HEK293T (cell line): ENCODE measurements around the gene MLLT3.

Experiments used
- CTCF ChIA-PET: fragments of 350-600 bp; formaldehyde crosslinking; extraction: SDS; loops from one replicate; lab custom pipeline; 2021; ENCODE audit warnings: antibody characterized with exemption, inconsistent platforms; lab: Yijun Ruan, JAX
- POLR2A ChIA-PET: fragments of 350-600 bp; formaldehyde crosslinking; extraction: SDS; loops from one replicate; lab custom pipeline; 2020; ENCODE audit warnings: antibody characterized with exemption, inconsistent platforms; lab: Yijun Ruan, JAX
- DNase-seq: peaks from one replicate; pipeline ENCODE4 v3.0.0; 2012; ENCODE audit warnings: mixed read lengths; ENCODE audit errors: extremely low spot score
- ARNT ChIP-seq: fragments of 450-650 bp; IDR thresholded peaks from 2 replicates; pipeline ENCODE4 v1.6.1; 2017; ENCODE audit warnings: mild to moderate bottlenecking
- BHLHE40 ChIP-seq: fragments of 450-650 bp; IDR thresholded peaks from 2 replicates; pipeline ENCODE4 v1.6.1; 2016; ENCODE audit warnings: mild to moderate bottlenecking, moderate library complexity, borderline replicate concordance
- CTBP1 ChIP-seq: fragments of 450-650 bp; IDR thresholded peaks from 2 replicates; pipeline ENCODE4 v1.6.1; 2016; ENCODE audit warnings: borderline replicate concordance
- ELF4 ChIP-seq: fragments of 450-650 bp; IDR thresholded peaks from 2 replicates; pipeline ENCODE4 v1.6.1; 2017; ENCODE audit warnings: antibody characterized with exemption
- FOXA1 ChIP-seq: fragments of 450-650 bp; IDR thresholded peaks from 2 replicates; pipeline ENCODE4 v1.6.1; 2016; ENCODE audit warnings: mild to moderate bottlenecking
- FOXK2 ChIP-seq: fragments of 450-650 bp; IDR thresholded peaks from 2 replicates; pipeline ENCODE4 v1.6.1; 2016; ENCODE audit warnings: mild to moderate bottlenecking
- FOXM1 ChIP-seq: fragments of 450-650 bp; IDR thresholded peaks from 2 replicates; pipeline ENCODE4 v1.6.1; 2017; ENCODE audit warnings: mild to moderate bottlenecking, borderline replicate concordance
- HDGF ChIP-seq: fragments of 450-650 bp; IDR thresholded peaks from 2 replicates; pipeline ENCODE4 v1.6.1; 2017; ENCODE audit warnings: antibody characterized with exemption, borderline replicate concordance
- L3MBTL2 ChIP-seq: fragments of 450-650 bp; conservative IDR thresholded peaks from 2 replicates; pipeline ENCODE4 v1.6.1; 2016; ENCODE audit warnings: mild to moderate bottlenecking
- LEF1 ChIP-seq: fragments of 450-650 bp; IDR thresholded peaks from 2 replicates; pipeline ENCODE4 v1.6.1; 2017; ENCODE audit warnings: mild to moderate bottlenecking, borderline replicate concordance
- NFRKB ChIP-seq: fragments of 450-650 bp; IDR thresholded peaks from 2 replicates; pipeline ENCODE4 v1.6.1; 2016; ENCODE audit warnings: mild to moderate bottlenecking, moderate library complexity
- SP1 ChIP-seq: fragments of 450-650 bp; IDR thresholded peaks from 2 replicates; pipeline ENCODE4 v1.6.1; 2017
- SUZ12 ChIP-seq: fragments of 450-650 bp; IDR thresholded peaks from 2 replicates; pipeline ENCODE4 v1.6.1; 2016; ENCODE audit warnings: mild to moderate bottlenecking
- TARDBP ChIP-seq: fragments of 450-650 bp; IDR thresholded peaks from 2 replicates; pipeline ENCODE4 v1.6.1; 2016
- ZNF384 ChIP-seq: fragments of 450-650 bp; IDR thresholded peaks from 2 replicates; pipeline ENCODE4 v1.6.1; 2016
- TF ChIP-seq, protein P1 (sequence below): fragments of 450-650 bp; IDR thresholded peaks from 2 replicates; pipeline ENCODE4 v1.6.1; 2016

Gene MLLT3

DNA sequence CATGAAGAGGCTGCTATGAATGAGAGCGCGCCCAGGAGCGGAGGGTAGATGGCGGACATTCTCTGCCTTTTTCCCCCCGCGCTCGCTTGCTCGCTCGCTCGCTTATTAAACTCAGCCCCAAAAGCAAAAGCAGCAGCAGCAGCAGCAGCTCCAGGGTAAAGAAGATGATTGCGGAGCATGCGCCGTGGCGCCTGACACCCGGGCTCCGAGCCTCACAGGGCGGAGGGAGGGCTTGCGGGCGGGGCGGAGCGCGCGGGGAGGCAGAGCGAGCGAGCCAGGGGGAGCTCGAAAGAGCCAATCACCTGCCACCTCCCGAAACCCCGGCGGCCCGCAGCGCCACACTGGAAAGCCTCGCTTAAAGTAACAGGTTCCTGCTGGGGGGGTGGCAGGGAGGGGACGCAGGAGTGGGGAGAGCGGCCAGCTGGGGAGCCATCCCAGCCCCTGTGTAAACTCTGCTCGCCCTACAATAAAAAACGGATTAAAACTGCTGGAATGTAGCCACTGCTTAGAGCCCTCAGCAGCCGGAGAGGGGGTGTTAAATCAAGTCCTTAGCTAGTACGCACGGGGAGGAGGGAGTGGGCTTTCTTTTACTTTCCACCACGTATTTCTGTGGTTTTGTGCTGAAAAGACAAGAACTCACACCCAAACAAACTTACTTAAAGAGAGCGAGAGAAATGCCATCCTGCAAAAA is at the start of gene MLLT3:
TSS of gene MLLT3 (minus strand) at position 170 of the 691 bp plus-strand sequence.
- DNase-seq, result peak; percentile 96
- ChIA-PET POLR2A (interaction anchor here (0.8 to 1.8 kb wide), 8 partner anchors 11 to 265 kb away, joined by 3 to 12 read pairs (median 4); partner anchors contain the start of gene FOCAD), CTCF (interaction anchor here (0.9 to 1.6 kb wide), 3 partner anchors 11 to 216 kb away, joined by 3 to 5 read pairs (median 4); no protein-coding TSS in a partner anchor)
- TF ChIP-seq HDGF, result no peak
- TF ChIP-seq, protein P1, sequence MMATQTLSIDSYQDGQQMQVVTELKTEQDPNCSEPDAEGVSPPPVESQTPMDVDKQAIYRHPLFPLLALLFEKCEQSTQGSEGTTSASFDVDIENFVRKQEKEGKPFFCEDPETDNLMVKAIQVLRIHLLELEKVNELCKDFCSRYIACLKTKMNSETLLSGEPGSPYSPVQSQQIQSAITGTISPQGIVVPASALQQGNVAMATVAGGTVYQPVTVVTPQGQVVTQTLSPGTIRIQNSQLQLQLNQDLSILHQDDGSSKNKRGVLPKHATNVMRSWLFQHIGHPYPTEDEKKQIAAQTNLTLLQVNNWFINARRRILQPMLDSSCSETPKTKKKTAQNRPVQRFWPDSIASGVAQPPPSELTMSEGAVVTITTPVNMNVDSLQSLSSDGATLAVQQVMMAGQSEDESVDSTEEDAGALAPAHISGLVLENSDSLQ, result peak; percentile 44
- no peak for TF ChIP-seq NFRKB

DNA sequence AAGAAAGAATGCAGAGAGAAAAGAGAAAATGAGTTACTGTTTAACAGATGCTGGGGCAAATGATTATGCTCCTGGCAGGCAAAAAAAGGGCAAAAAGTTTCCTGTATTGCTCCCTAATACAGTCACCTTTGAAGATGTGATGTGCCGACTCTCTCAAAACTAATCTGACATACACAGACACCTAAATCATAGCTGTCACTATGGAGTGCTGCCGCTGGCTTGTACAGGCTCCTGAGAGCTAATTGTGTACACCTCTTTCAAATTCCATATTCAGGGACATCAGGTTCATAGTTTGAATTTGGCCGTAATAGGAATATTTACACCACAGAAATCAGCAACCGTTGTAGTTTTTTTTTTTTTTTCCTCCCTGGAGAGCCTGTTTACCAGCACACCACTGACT is 49.3 kb upstream of the MLLT3 start:
- CTCF ChIA-PET, result interaction anchor here (0.7 kb wide), 1 partner anchor 17 kb away, joined by 5 read pairs; no protein-coding TSS in a partner anchor

DNA sequence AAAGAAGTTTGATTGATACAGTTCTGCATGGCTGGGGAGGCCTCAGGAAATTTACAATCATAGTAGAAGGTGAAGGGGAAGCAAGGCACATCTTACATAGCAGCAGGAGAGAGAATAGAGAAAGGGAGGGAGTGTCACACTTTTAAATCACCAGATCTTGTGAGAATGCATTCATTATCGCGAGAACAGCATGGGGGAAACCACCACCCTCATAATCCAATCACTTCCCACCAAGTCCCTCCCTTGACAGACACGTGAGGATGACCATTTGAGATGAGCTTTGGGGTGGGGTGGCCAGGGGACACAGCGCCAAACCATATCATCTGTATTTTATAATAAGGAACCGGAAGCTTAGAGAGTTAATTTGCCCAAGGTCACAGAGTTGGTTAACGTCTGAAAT is 48.1 kb upstream of the MLLT3 start:
- ChIA-PET CTCF (no interaction called here), POLR2A (no interaction called here)
- no peak for TF ChIP-seq SUZ12
- DNase-seq, result no peak

More for the DNA sequence above, 49.3 kb upstream of the MLLT3 start:
- POLR2A ChIA-PET, result interaction anchor here (1.6 kb wide), 1 partner anchor 13 kb away, joined by 5 read pairs; the partner anchor contains the start of gene FOCAD
- no peak for TF ChIP-seq L3MBTL2
- TF ChIP-seq BHLHE40, result no peak
- no peak for TF ChIP-seq FOXK2
- TF ChIP-seq, protein P1, result peak; percentile 57
- no peak for TF ChIP-seq FOXA1
- no peak for TF ChIP-seq SP1
- no peak for DNase-seq

DNA sequence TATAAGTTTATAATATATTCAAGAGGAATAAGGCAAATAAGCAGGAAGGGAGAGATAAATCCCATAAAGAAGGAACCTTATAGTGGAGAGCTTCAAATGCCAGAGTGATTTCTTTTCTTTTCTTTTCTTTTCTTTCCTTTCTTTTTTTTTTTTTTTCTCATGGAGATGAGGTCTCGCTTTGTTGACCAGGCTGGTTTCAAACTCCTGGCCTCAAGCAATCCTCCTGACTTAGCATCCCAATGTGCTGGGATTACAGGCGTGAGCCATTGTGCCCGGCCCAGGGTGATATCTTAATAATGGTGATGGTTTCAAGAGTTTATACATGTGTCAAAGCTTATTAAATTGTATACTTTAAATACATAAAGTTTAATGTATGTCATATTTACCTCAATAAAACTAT is 42.2 kb upstream of the MLLT3 start:
- POLR2A ChIA-PET, result no interaction called here
- no peak for DNase-seq
- no peak for TF ChIP-seq L3MBTL2
- no peak for TF ChIP-seq CTBP1
- TF ChIP-seq ZNF384, result no peak
- no peak for TF ChIP-seq SP1
- TF ChIP-seq, protein P1, result no peak
- no peak for TF ChIP-seq LEF1
- no peak for TF ChIP-seq HDGF
- no peak for TF ChIP-seq ELF4
- no peak for TF ChIP-seq BHLHE40
- CTCF ChIA-PET, result no interaction called here

DNA sequence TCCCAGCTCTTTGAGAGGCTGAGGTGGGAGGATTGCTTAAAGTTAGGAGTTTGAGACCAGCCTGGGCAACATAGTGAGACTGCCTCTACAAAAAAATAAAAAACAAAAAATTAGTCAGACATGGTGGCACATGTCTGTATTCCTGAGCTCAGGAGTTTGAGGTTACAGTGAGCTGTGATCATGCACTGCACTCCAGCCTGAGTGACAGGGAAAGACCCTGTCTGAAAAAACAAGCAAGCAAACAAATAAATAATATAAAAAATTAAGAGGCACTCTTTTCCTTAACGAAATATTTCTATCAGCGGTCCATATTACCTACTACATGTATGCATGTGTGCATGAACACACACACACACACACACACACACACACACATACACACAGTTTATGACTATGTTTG is 40.8 kb upstream of the MLLT3 start:
- CTCF ChIA-PET, result no interaction called here
- no peak for DNase-seq
- TF ChIP-seq, protein P1, result peak; percentile 53; the same call in 1 of the 2 replicates
- TF ChIP-seq CTBP1 (no peak), ARNT (no peak), BHLHE40 (no peak), ELF4 (no peak)
- POLR2A ChIA-PET, result interaction anchor here (1.0 kb wide), 1 partner anchor 18 kb away, joined by 3 read pairs; no protein-coding TSS in a partner anchor

DNA sequence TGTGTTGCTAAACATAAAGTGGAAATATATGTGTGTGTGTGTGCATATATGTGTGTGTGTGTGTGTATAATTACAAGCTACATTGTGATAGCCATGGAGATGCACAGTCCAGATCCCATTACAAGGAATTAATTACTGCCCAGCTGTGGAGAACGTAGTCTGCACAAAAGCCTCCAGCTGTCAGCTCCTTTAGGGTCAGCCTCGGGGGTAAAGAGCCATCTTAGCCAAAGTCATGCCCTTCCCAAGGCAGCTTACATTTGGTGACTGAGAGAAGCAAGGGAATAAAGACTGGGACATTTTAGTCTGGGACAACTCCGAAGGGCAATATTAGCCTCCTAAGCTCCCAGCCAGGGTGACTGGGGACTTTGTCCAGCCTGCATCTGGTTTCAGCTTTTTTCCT is 39.9 kb upstream of the MLLT3 start:
- POLR2A ChIA-PET, result interaction anchor here (0.7 to 1.0 kb wide), 2 partner anchors 19 to 23 kb away, joined by 3 read pairs; no protein-coding TSS in a partner anchor
- no peak for TF ChIP-seq SUZ12
- TF ChIP-seq TARDBP, result no peak
- no peak for TF ChIP-seq FOXK2
- TF ChIP-seq FOXM1, result no peak
- no peak for TF ChIP-seq FOXA1
- no peak for TF ChIP-seq ARNT
- TF ChIP-seq BHLHE40, result no peak
- no peak for TF ChIP-seq NFRKB
- no peak for TF ChIP-seq ELF4
- TF ChIP-seq SP1, result no peak
- no peak for TF ChIP-seq ZNF384
- TF ChIP-seq HDGF, result no peak
- TF ChIP-seq, protein P1, result no peak
- TF ChIP-seq L3MBTL2, result no peak
- no peak for TF ChIP-seq LEF1
- TF ChIP-seq CTBP1, result no peak
- CTCF ChIA-PET, result no interaction called here
- DNase-seq, result no peak
